SHP77 treated with DMSO at 0.1 percent for 48 hours (cell line): ENCODE data around the gene KRTAP9-9.
"Not testable (repeated sequence)": the region's sequence is repeated elsewhere in the genome, so short reads cannot be mapped to it uniquely, and the experiment has no call there.

Experiments
- DNase-seq: peaks from one replicate; lab custom pipeline; 2025; lab: John Stamatoyannopoulos, UW

Gene KRTAP9-9

GRCh38 chr17:41265078-41265477 lies 9.9 kb downstream of the KRTAP9-9 start, which contains the start of gene KRTAP9-6:
TSS of gene KRTAP9-6 (plus strand) at chr17:41265378. CDS start at chr17:41265378, 0 bp downstream.
- no peak for DNase-seq

- DNase-seq: no peak
Measured at GRCh38 chr17:41267711-41268110, 12.5 kb downstream of the KRTAP9-9 start.

DNA sequence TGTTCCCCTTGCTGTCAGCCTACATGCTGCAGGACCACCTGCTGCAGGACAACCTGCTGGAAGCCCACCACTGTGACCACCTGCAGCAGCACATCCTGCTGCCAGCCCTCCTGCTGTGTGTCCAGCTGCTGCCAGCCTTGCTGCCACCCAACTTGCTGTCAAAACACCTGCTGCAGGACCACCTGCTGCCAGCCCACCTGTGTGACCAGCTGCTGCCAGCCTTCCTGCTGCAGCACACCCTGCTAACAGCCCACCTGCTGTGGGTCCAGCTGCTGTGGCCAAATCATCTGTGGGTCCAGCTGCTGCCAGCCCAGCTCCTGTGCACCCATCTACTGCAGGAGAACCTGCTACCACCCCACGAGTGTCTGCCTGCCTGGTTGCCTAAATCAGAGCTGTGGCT lies 16.1 kb downstream of the KRTAP9-9 start:
- DNase-seq: not testable (repeated sequence)

- no peak for DNase-seq
Measured at GRCh38 chr17:41271858-41272257, 16.7 kb downstream of the KRTAP9-9 start.

DNA sequence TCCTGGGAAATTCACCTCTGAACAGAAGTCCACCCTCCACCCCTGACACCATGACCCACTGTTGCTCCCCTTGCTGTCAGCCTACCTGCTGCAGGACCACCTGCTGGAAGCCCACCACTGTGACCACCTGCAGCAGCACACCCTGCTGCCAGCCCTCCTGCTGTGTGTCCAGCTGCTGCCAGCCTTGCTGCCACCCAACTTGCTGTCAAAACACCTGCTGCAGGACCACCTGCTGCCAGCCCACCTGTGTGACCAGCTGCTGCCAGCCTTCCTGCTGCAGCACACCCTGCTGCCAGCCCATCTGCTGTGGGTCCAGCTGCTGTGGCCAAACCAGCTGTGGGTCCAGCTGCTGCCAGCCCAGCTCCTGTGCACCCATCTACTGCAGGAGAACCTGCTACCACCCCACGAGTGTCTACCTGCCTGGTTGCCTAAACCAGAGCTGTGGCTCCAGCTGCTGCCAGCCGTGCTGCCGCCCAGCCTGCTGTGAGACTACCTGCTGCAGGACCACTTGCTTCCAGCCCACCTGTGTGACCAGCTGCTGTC lies 20.5 kb downstream of the KRTAP9-9 start, which contains the start of gene KRTAP9-7:
Gene KRTAP9-7, plus strand, starts transcription at position 51 of the 543 bp plus-strand sequence. Its CDS starts 0 bp downstream, at position 51.
- not testable (repeated sequence) for DNase-seq

DNA sequence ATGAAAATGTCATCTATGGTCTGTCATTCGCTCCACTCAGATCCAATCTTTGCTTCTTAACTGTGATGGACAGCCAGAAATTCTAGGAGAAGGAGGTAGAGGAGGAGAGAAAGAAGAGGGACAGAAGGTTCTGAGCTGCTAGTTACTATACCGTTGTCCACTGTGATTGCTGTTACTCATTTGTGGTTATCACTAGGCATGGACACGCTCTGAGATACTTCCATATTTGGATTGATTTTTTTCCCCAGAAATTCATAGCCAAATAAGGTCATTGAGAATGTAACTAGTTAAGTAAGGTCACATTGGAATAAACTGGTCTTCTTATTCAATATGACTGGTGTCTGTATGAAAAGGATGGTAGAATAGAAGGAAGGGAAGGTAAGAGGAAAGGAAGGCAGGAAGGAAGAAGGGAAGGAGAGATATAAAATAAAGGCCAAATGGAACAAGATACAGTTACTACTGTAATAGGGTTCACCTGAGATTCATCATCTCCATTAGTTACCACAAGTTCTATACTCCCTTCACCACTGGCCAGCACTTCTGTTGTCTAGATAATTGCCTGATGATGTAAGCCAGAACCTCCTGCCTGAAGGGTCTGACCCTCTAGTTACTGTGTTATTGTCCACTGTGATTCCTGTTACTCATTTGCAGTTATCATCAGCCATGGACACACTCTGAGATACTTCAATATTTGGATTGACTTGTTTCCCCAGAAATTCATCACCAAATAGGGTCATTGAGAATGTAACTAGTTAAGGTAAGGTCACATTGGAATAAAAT lies 23.2 kb downstream of the KRTAP9-9 start:
- no peak for DNase-seq

DNA sequence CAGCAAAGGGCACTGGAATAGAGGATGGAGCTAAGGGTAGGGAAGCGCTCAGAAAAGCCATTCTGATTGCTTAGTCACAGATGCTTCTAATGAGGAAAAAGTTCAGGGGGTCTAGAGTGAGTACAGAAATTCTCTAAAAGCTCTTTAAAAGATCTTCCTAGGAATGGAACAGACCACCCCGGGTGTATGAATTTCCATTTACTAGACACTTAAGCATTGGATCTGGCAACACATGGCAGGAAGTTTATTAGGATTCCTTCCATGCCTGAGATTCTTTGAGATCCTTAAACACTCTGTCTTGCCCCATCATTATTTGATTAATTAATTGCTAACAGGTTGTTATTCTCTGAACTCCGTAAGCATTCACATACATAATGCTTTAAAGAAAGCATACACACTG lies 28.9 kb downstream of the KRTAP9-9 start:
- no peak for DNase-seq

DNA sequence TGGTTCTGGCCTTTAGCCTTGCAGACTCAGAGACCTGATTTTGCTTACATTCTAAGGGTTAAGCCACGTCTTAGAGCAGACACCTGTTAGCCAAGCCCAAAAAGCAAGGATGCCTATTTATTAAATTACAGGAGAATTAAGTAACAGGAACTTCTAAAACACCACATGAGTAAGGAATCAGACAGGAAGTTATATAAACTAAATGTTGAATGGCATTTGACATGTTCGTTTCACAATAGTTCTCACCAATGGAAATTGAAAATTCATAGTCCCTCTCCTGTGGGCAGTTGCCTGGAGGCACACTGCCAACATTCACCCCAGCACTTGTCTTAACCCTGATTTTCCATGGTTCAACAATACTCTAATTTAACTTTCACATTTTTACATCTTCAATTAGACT lies 29.4 kb downstream of the KRTAP9-9 start:
- no peak for DNase-seq

DNA sequence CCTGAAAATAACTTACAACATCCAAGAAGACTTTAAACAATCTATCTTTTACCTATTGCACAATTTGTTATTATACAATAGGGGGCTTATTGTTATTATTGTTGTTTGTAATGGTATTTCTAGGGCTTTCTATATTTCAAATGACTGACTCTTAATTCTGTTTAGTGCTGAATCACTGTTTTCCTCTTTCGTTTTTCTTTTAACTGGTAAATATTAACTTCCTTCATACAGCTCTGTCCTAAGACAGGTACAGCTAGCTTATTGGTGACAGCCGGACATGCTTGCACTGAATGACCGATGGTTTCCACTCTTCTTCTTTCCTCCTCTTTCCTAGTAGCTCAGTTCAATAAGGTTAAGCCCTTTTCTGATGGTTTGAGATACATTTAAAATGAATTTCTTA lies 31.9 kb downstream of the KRTAP9-9 start:
- no peak for DNase-seq

DNA sequence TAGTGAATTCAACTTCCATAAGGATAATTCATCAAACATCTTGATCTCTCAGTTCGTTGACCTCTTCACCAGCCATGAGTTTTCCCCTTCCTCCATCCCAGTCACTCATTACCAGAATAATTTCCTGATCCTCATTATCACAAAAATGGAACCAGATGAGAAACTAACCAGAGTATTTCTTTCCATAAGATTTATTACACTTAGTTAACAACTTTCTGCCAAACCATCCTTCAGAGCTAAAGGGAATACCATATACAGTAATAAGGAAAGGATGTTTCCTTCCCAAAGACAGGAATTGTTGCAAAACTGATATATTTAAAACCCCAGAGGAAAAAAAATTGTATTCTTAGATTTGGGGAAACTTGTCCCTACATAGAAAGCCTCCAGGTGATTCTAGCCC lies 38.8 kb downstream of the KRTAP9-9 start:
- no peak for DNase-seq

DNA sequence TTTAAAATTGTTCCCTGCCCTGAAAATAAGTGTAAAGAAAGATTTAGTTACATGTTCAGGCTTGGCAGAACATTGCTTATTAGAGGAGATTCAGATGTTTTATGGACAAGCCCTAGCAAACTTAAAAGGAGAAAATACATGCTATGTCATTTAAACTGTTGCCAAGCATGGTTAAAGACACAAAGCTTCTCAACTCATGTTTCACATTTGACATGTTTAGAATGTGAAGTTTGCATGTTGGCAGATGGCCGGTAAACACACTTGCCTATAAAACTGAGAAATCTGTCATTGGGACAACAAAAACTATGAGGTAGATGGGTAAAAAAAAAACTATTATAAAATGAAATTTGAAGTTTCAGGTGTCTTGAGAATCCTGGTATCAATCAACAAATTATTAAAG lies 41.7 kb downstream of the KRTAP9-9 start:
- DNase-seq: no peak

GRCh38 chr17:41298458-41299135 lies 43.4 kb downstream of the KRTAP9-9 start:
- DNase-seq: no peak

- DNase-seq: no peak
Measured at GRCh38 chr17:41301204-41301790, 46.1 kb downstream of the KRTAP9-9 start.

DNA sequence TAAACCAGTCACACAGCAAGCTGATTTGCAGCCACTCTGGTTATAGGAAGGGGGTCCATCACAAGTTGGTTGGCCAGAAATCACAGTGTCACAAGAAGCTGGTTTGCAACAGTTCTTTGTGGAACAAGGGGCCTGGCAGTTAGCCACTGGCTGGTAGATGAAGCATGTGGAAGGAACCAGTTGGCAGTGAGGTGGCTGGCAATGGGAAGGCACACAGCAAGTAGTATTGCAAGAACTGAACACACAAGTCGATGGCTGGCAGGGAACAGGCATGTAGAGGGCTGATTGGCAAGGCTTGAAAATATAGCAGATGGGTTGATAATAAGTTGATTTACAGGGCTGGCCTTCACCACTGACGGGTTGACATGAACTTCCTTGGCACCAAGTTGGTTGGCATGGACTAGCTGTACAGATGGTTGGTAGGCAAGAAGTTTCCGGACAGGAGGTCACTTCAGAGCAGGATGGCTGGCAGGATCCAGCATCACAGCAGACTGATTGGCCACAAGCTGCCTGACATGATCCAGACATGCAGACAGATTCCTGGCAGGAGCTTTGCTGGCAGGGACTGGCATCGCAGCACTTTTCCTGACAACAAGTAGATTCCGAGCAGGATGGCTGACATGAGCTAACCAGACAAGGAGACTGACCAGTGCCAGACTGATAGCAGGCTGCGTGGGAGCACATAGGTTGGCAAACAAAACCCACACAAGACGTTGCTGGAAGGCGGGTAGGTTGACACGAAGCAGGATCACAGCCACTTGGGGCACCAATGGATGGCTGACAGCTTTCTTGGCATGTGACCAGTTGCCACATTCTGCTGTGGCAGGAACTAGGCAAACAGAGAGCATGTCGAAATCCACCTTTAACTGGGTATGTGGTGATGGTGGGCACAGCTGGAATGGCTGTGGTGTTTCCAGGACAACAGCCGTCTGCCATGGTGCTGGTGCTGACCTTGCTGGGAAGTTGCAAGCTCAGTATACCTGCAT lies 47.0 kb downstream of the KRTAP9-9 start, which contains the start of gene KRTAP29-1:
Gene KRTAP29-1, minus strand, starts transcription at position 936 of the 986 bp plus-strand sequence. Its CDS starts 0 bp downstream, at position 936.
- no peak for DNase-seq

DNA sequence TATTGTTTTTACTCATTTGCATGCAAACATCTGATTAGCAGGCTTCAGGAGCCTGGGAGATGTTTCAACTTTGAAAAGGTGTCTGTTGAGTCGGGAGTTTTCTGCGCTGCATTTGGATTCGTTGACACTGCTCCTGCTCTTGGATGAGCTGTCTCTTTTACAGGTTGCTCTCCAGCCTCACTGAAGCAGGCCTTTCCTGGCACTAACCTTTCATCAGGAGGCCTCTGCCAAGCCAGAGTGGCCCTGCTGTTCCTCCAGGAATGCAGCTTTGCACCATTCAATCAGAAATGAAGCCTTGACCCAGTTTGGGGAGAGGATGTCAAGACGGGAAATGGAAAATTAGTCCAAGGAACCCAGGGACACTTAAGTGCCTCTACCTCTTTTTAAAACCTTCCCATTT lies 47.8 kb downstream of the KRTAP9-9 start:
- no peak for DNase-seq

GRCh38 chr17:41304091-41304490 lies 48.9 kb downstream of the KRTAP9-9 start:
- DNase-seq: no peak
